Cortex of kidney (tissue), 1 donor: ENCODE measurements around the gene OPCML.

Experiments
- DNase-seq: peaks from one replicate; lab custom pipeline; 2025; lab: John Stamatoyannopoulos, UW

OPCML gene

GRCh38 chr11:133531971-133532651 lies at the start of gene OPCML:
TSS of gene OPCML (minus strand) at chr11:133532501.
- DNase-seq, result no peak

- DNase-seq, result no peak
Observed at GRCh38 chr11:133581091-133581490, 48.8 kb upstream of the OPCML start.

- no peak for DNase-seq
Observed at GRCh38 chr11:133579165-133580031, 47.1 kb upstream of the OPCML start.

- DNase-seq, result no peak
Observed at GRCh38 chr11:133577403-133577802, 45.1 kb upstream of the OPCML start.

GRCh38 chr11:133576351-133576750 lies 44.0 kb upstream of the OPCML start:
- DNase-seq, result no peak

- DNase-seq, result no peak
Observed at GRCh38 chr11:133573081-133573480, 40.8 kb upstream of the OPCML start.

GRCh38 chr11:133570376-133570775 lies 38.1 kb upstream of the OPCML start:
- DNase-seq, result no peak

GRCh38 chr11:133563505-133564025 lies 31.3 kb upstream of the OPCML start:
- no peak for DNase-seq

GRCh38 chr11:133560472-133560855 lies 28.2 kb upstream of the OPCML start:
- DNase-seq, result no peak

GRCh38 chr11:133559833-133560471 lies 27.7 kb upstream of the OPCML start:
- no peak for DNase-seq

- no peak for DNase-seq
Observed at GRCh38 chr11:133559382-133559781, 27.1 kb upstream of the OPCML start.

GRCh38 chr11:133555034-133555433 lies 22.7 kb upstream of the OPCML start:
- DNase-seq, result no peak

- no peak for DNase-seq
Observed at GRCh38 chr11:133553885-133554740, 21.8 kb upstream of the OPCML start.

- DNase-seq, result no peak
Observed at GRCh38 chr11:133552938-133553337, 20.6 kb upstream of the OPCML start.

GRCh38 chr11:133551064-133551463 lies 18.8 kb upstream of the OPCML start:
- DNase-seq, result no peak

- no peak for DNase-seq
Observed at GRCh38 chr11:133549826-133550225, 17.5 kb upstream of the OPCML start.

- no peak for DNase-seq
Observed at GRCh38 chr11:133548641-133549040, 16.3 kb upstream of the OPCML start.

GRCh38 chr11:133547808-133548494 lies 15.7 kb upstream of the OPCML start:
- no peak for DNase-seq

- DNase-seq, result no peak
Observed at GRCh38 chr11:133545199-133545803, 13.0 kb upstream of the OPCML start.

- DNase-seq, result no peak
Observed at GRCh38 chr11:133541720-133542095, 9.4 kb upstream of the OPCML start.
